HG02571 (cell line): ENCODE data around the gene LLGL1.

Experiments used
- ATAC-seq: cut with Tn5 transposase; IDR thresholded peaks from one replicate; pipeline ENCODE4 v1.9.1; 2021; ENCODE audit warnings: mild to moderate bottlenecking, moderate library complexity; ENCODE audit not compliant: unreplicated experiment

LLGL1 gene

GRCh38 chr17:18267366-18267765 lies 41.9 kb downstream of the LLGL1 start:
- ATAC-seq: no peak

GRCh38 chr17:18267927-18268711 lies 42.7 kb downstream of the LLGL1 start:
- no peak for ATAC-seq

- ATAC-seq: no peak
Measured at GRCh38 chr17:18270046-18270931, 44.9 kb downstream of the LLGL1 start.

- ATAC-seq: no peak
Measured at GRCh38 chr17:18277076-18277475, 51.6 kb downstream of the LLGL1 start.

- no peak for ATAC-seq
Measured at GRCh38 chr17:18278867-18279266, 53.4 kb downstream of the LLGL1 start.

- ATAC-seq: no peak
Measured at GRCh38 chr17:18280249-18280648, 54.8 kb downstream of the LLGL1 start.

GRCh38 chr17:18280766-18281371 lies 55.4 kb downstream of the LLGL1 start:
- ATAC-seq: no peak

GRCh38 chr17:18281788-18282187 lies 56.4 kb downstream of the LLGL1 start:
- ATAC-seq: no peak

- ATAC-seq: no peak
Measured at GRCh38 chr17:18285296-18285695, 59.9 kb downstream of the LLGL1 start.

GRCh38 chr17:18291718-18292540 lies 66.5 kb downstream of the LLGL1 start:
- ATAC-seq: no peak
